ENCODE data around the gene SPECC1. TPM values are rescaled to one million over a fixed set of nuclear protein-coding genes. Genes with fewer than 3 reads are reported as not detected.
A peak's percentile ranks its signal among the peaks of the same experiment; 100 is the strongest.

SPECC1 gene
- total RNA-seq, 1 donor from 2014 or later: 83.0 TPM

DNA sequence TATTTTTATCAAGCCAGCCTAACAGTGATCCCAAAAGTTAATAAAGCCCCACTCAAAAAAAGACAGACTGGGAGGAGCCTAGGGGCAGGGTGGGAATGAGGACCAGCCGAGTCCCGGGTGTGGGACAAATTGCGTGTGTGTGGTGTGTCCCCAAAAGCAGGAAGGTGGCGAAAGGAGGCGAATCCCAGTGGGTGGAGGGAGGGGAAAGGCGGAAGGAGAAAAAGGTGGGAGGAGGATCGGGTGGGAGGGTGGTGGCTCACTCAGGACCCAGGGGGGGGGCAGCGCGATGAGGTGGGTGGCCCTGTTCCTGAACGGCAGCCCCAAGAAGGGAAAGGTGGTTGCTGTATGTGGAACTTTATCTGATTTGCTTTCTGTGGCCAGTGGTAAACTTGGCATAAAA, 102.4 kb downstream of the SPECC1 start:
- Histone ChIP-seq H3K4me3 (ENCODE audit: insufficient read depth, low read depth, low read length) (no peak overlapping the region), H3K79me2 (ENCODE audit: insufficient read depth, low read length) (no peaks in the 10 kb centered on the region), H3K9ac (ENCODE audit: low read length) (no peak overlapping the region), H3K27me3 (ENCODE audit: insufficient read depth, low read length) (no peaks in the 10 kb centered on the region), H2AFZ (ENCODE audit: low read depth, low read length) (no peak overlapping the region), H3K36me3 (ENCODE audit: insufficient read depth, low read length) (no peaks in the 10 kb centered on the region), H3K4me1 (ENCODE audit: insufficient read depth, low read length) (no peaks in the 10 kb centered on the region), H4K20me1 (ENCODE audit: insufficient read depth, low read length) (no peaks in the 10 kb centered on the region), H3K27ac (ENCODE audit: low read depth, low read length) (no peak overlapping the region), H3K9me3 (ENCODE audit: insufficient read depth, low read depth, low read length) (no peaks in the 10 kb centered on the region), H3K4me2 (ENCODE audit: low read length) (no peak overlapping the region)
- H3K27ac Mint-ChIP-seq (ENCODE audit: unreplicated experiment): no peak overlapping the region
- H3K4me1 Mint-ChIP-seq (ENCODE audit: low read depth, unreplicated experiment): no peaks in the 10 kb centered on the region
- TF ChIP-seq, protein P1, sequence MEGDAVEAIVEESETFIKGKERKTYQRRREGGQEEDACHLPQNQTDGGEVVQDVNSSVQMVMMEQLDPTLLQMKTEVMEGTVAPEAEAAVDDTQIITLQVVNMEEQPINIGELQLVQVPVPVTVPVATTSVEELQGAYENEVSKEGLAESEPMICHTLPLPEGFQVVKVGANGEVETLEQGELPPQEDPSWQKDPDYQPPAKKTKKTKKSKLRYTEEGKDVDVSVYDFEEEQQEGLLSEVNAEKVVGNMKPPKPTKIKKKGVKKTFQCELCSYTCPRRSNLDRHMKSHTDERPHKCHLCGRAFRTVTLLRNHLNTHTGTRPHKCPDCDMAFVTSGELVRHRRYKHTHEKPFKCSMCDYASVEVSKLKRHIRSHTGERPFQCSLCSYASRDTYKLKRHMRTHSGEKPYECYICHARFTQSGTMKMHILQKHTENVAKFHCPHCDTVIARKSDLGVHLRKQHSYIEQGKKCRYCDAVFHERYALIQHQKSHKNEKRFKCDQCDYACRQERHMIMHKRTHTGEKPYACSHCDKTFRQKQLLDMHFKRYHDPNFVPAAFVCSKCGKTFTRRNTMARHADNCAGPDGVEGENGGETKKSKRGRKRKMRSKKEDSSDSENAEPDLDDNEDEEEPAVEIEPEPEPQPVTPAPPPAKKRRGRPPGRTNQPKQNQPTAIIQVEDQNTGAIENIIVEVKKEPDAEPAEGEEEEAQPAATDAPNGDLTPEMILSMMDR (IDR thresholded peaks at IDR 0.05; ENCODE audit: insufficient read depth, low read depth, low read length): no peak
- no peak for TF ChIP-seq EZH2 (IDR thresholded peaks at IDR 0.05; ENCODE audit: insufficient read depth, low read length)
- H3K36me3 Mint-ChIP-seq (ENCODE audit: low read depth, unreplicated experiment): no peaks in the 10 kb centered on the region
- no peak overlapping the region for H3K4me3 Mint-ChIP-seq (ENCODE audit: unreplicated experiment)
- DNase-seq (ENCODE audit: low read depth) (no peak), FAIRE-seq (no peak)
- H3K9me3 Mint-ChIP-seq (ENCODE audit: unreplicated experiment): peaks cover 2% of the 10 kb centered on the region
- peaks cover 5% of the 10 kb centered on the region for H3K27me3 Mint-ChIP-seq (ENCODE audit: low read depth, unreplicated experiment)

DNA sequence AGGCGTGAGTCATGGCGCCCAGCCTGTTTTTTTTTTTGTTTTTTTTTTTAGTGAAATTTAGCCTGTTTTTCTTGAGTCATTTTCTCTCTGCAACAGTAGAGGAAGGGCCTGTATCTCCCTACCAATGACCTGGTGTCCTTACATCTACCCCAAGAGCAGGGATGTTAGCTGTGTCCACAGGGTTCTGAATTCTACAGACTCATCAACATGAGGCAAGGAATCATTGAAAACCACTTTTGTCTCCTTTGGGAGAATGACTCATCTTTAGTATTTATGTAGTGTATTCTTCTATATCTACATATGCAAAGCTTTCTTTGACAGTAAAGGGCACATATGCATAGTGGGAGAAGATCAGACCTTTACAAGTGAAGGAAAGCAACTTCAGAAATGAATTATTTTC, 105.3 kb downstream of the SPECC1 start:
- FAIRE-seq: no peak
- Histone ChIP-seq H2AFZ (ENCODE audit: low read depth, low read length) (no peak overlapping the region), H3K4me2 (ENCODE audit: low read length) (no peak overlapping the region), H3K36me3 (ENCODE audit: insufficient read depth, low read length) (no peaks in the 10 kb centered on the region), H3K4me1 (ENCODE audit: insufficient read depth, low read length) (no peaks in the 10 kb centered on the region), H3K4me3 (ENCODE audit: insufficient read depth, low read depth, low read length) (no peak overlapping the region), H3K9ac (ENCODE audit: low read length) (no peak overlapping the region), H3K79me2 (ENCODE audit: insufficient read depth, low read length) (no peaks in the 10 kb centered on the region), H4K20me1 (ENCODE audit: insufficient read depth, low read length) (no peaks in the 10 kb centered on the region), H3K9me3 (ENCODE audit: insufficient read depth, low read depth, low read length) (no peaks in the 10 kb centered on the region), H3K27ac (ENCODE audit: low read depth, low read length) (no peak overlapping the region), H3K27me3 (ENCODE audit: insufficient read depth, low read length) (no peaks in the 10 kb centered on the region)
- Mint-ChIP-seq H3K4me3 (ENCODE audit: unreplicated experiment) (no peak overlapping the region), H3K36me3 (ENCODE audit: low read depth, unreplicated experiment) (no peaks in the 10 kb centered on the region), H3K4me1 (ENCODE audit: low read depth, unreplicated experiment) (no peaks in the 10 kb centered on the region), H3K9me3 (ENCODE audit: unreplicated experiment) (peaks cover 2% of the 10 kb centered on the region), H3K27me3 (ENCODE audit: low read depth, unreplicated experiment) (peaks cover 5% of the 10 kb centered on the region), H3K27ac (ENCODE audit: unreplicated experiment) (no peak overlapping the region)
- TF ChIP-seq, protein P1 (IDR thresholded peaks at IDR 0.05; ENCODE audit: insufficient read depth, low read depth, low read length): no peak
- no peak for TF ChIP-seq EZH2 (IDR thresholded peaks at IDR 0.05; ENCODE audit: insufficient read depth, low read length)
- no peak for DNase-seq (ENCODE audit: low read depth)

GRCh38 chr17:20116683-20117309, 107.6 kb downstream of the SPECC1 start:
- Histone ChIP-seq H3K36me3 (ENCODE audit: insufficient read depth, low read length) (no peaks in the 10 kb centered on the region), H3K27me3 (ENCODE audit: insufficient read depth, low read length) (no peaks in the 10 kb centered on the region), H3K9ac (ENCODE audit: low read length) (no peak overlapping the region), H3K9me3 (ENCODE audit: insufficient read depth, low read depth, low read length) (no peaks in the 10 kb centered on the region), H4K20me1 (ENCODE audit: insufficient read depth, low read length) (no peaks in the 10 kb centered on the region), H3K79me2 (ENCODE audit: insufficient read depth, low read length) (no peaks in the 10 kb centered on the region), H3K4me2 (ENCODE audit: low read length) (no peak overlapping the region), H3K27ac (ENCODE audit: low read depth, low read length) (no peak overlapping the region), H3K4me3 (ENCODE audit: insufficient read depth, low read depth, low read length) (no peak overlapping the region), H3K4me1 (ENCODE audit: insufficient read depth, low read length) (no peaks in the 10 kb centered on the region), H2AFZ (ENCODE audit: low read depth, low read length) (no peak overlapping the region)
- TF ChIP-seq, protein P1 (IDR thresholded peaks at IDR 0.05; ENCODE audit: insufficient read depth, low read depth, low read length): peak; percentile 61
- TF ChIP-seq EZH2 (IDR thresholded peaks at IDR 0.05; ENCODE audit: insufficient read depth, low read length): no peak
- Mint-ChIP-seq H3K27ac (ENCODE audit: unreplicated experiment) (no peak overlapping the region), H3K4me3 (ENCODE audit: unreplicated experiment) (no peak overlapping the region), H3K36me3 (ENCODE audit: low read depth, unreplicated experiment) (no peaks in the 10 kb centered on the region), H3K9me3 (ENCODE audit: unreplicated experiment) (no peaks in the 10 kb centered on the region), H3K27me3 (ENCODE audit: low read depth, unreplicated experiment) (peaks cover 3% of the 10 kb centered on the region), H3K4me1 (ENCODE audit: low read depth, unreplicated experiment) (peaks cover 1% of the 10 kb centered on the region)
- DNase-seq (ENCODE audit: low read depth) (no peak), FAIRE-seq (no peak)

Data from astrocyte (in vitro differentiated cells and primary cell).